ENCODE measurements around the gene KIF5A. TPM values are rescaled to one million over a fixed set of nuclear protein-coding genes. Genes with fewer than 3 reads are reported as not detected.
A peak's percentile ranks its signal among the peaks of the same experiment; 100 is the strongest.

KIF5A gene
- total and polyA plus RNA-seq, 7 donors, result 0.01 to 0.21 (median 0.09) TPM; not detected in 1

- Histone ChIP-seq H3K27ac (no peak overlapping the region), H3K36me3 (ENCODE audit: insufficient read depth in 1 of 2, low read depth in 1 of 2) (no peaks in the 10 kb centered on the region), H3K27me3 (ENCODE audit: insufficient read depth in 3 of 3, low read length in 2 of 3) (peaks cover 0 to 64% (median 12%) of the 10 kb centered on the region in 3 donors), H3K9me3 (no peaks in the 10 kb centered on the region), H3K4me3 (peak overlapping the region; percentile 61), H3K4me1 (peaks cover 7% of the 10 kb centered on the region)
- WGBS, 3 donors, result 28 to 42% (median 31%) methylated on average over 13 of the region's 13 CpGs
- ATAC-seq (no peak), DNase-seq (no peak)
- no peak for TF ChIP-seq CTCF (IDR thresholded peaks at IDR 0.05)
- intact Hi-C loops (cut with DNase I), result loop anchor here (2.0 to 10.0 kb wide), 3 partner anchors 38 to 158 kb away; no protein-coding TSS in a partner anchor
These were observed 70.5 kb downstream of the KIF5A start for GRCh38 chr12:57620245-57620935.

GRCh38 chr12:57620936-57621496 is 71.2 kb downstream of the KIF5A start:
- WGBS, 3 donors, result 2 to 5% (median 3%) methylated on average over 42 of the region's 42 CpGs
- Histone ChIP-seq H3K27ac (no peak overlapping the region), H3K4me1 (peaks cover 7% of the 10 kb centered on the region), H3K9me3 (no peaks in the 10 kb centered on the region), H3K27me3 (ENCODE audit: insufficient read depth in 3 of 3, low read length in 2 of 3) (peaks cover 0 to 64% (median 12%) of the 10 kb centered on the region in 3 donors), H3K36me3 (ENCODE audit: insufficient read depth in 1 of 2, low read depth in 1 of 2) (no peaks in the 10 kb centered on the region), H3K4me3 (peak overlapping the region; percentile 61)
- peak; percentile 24 to 66 for DNase-seq
- intact Hi-C loops (cut with DNase I), result loop anchor here (1.0 to 10.0 kb wide), 4 partner anchors 37 to 159 kb away; no protein-coding TSS in a partner anchor
- TF ChIP-seq CTCF (IDR thresholded peaks at IDR 0.05), result no peak
- ATAC-seq, result peak; percentile 2 to 50 (median 20)

GRCh38 chr12:57621497-57622292 is 71.9 kb downstream of the KIF5A start:
- Histone ChIP-seq H3K4me3 (peak overlapping the region; percentile 61), H3K27ac (no peak overlapping the region), H3K27me3 (ENCODE audit: insufficient read depth in 3 of 3, low read length in 2 of 3) (peaks cover 0 to 64% (median 12%) of the 10 kb centered on the region in 3 donors), H3K4me1 (peaks cover 7% of the 10 kb centered on the region), H3K36me3 (ENCODE audit: insufficient read depth in 1 of 2, low read depth in 1 of 2) (peaks cover 0 to 4% of the 10 kb centered on the region in 2 donors), H3K9me3 (no peaks in the 10 kb centered on the region)
- TF ChIP-seq CTCF (IDR thresholded peaks at IDR 0.05), result peak; percentile 91
- DNase-seq (peak; percentile 64 to 81), ATAC-seq (peak; percentile 78 to 85 (median 82))
- WGBS, 3 donors, result 1 to 2% (median 2%) methylated on average over 45 to 49 of the region's 49 CpGs
- intact Hi-C loops (cut with DNase I), result loop anchor here (1.0 to 10.0 kb wide), 4 partner anchors 37 to 159 kb away; no protein-coding TSS in a partner anchor

- WGBS, 3 donors, result 85% methylated on average over 9 of the region's 9 CpGs
- no peak for TF ChIP-seq CTCF (IDR thresholded peaks at IDR 0.05)
- DNase-seq (no peak), ATAC-seq (no peak)
- no peaks in the 10 kb centered on the region for H3K9me3 ChIP-seq
- H3K27me3 ChIP-seq (ENCODE audit: insufficient read depth in 3 of 3, low read length in 2 of 3), result peaks cover 0 to 59% (median 12%) of the 10 kb centered on the region in 3 donors
- H3K4me1 ChIP-seq, result peaks cover 7% of the 10 kb centered on the region
- no peak overlapping the region for H3K4me3 ChIP-seq
- H3K27ac ChIP-seq, result no peak overlapping the region
- intact Hi-C loops (cut with DNase I), result loop anchor here (5.0 to 10.0 kb wide), 2 partner anchors 158 to 160 kb away; no protein-coding TSS in a partner anchor
- H3K36me3 ChIP-seq (ENCODE audit: insufficient read depth in 1 of 2, low read depth in 1 of 2), result peaks cover 0 to 9% of the 10 kb centered on the region in 2 donors
These were observed 72.7 kb downstream of the KIF5A start for GRCh38 chr12:57622293-57623245.
